Stimulated activated CD4-positive, alpha-beta T cell treated with anti-CD3 and anti-CD28 coated beads, Interleukin-15, amount 100 ng/mL, for 1 hour (primary cell): ENCODE measurements around the gene SRBD1.
A peak's percentile ranks its signal among the peaks of the same experiment; 100 is the strongest.

ENCODE experiments used
- DNase-seq, 2 donors: peaks; one replicate each; pipeline ENCODE4 v3.0.0-alpha.2; 2020; ENCODE audit warnings: low read depth in 1 of 2, low spot score in 1 of 2

The SRBD1 gene

DNA sequence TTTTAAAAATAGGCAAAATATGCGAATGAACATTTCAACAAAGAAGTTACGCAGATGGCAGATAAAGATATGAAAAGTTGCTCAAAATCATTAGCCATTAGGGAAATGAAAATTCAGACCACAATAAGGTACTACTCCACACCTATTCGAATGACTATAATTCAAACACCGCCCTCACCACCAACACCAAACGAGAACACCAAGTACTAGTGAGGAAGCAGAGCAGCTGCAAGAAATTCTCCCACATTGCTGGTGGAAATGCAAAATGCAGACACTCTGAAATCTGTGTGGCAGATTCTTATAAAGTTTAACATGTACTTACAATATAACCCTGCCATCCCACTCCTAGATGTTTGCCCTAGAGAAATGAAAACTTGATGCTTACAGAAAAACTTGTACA is 23.2 kb upstream of the SRBD1 start:
- DNase-seq, result no peak

DNA sequence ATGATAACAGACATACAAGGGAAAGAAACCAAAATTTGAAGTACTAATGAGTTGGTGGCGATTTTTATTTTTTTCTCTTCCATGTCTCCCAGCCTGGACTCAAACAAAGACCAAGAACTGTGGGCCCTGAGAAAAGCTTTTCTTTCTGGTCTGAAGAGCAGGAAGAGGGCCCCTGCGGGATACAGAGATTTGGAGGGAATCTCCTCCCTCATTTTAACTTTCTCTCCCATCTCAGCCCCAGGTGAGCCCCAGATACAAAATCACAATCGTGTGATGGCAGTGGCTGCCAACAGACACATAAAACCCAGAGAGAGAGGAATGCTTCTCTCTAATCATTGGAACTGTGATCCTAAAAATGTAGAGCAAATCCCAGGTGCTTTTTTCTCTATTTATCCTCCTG is 20.9 kb upstream of the SRBD1 start:
- DNase-seq, result no peak

DNA sequence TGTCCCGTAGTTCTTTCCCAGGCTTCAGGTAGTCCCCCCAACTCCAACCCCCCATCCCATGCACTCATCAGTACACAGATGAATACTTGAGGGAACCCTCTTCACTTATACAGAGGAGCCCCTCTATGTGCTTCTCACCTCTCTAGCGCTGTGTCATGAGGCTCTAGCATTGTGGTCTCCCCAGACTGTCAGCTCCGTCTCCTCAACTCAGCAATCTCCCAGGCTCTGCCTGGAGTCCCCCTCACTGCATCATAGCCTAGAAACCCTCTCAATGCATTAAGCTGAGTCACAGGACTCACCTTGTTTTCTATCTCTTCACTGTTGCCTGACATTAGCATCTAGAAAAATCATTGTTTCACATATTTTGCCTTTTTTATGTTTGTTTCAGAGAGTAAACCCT is 20.3 kb upstream of the SRBD1 start:
- no peak for DNase-seq

DNA sequence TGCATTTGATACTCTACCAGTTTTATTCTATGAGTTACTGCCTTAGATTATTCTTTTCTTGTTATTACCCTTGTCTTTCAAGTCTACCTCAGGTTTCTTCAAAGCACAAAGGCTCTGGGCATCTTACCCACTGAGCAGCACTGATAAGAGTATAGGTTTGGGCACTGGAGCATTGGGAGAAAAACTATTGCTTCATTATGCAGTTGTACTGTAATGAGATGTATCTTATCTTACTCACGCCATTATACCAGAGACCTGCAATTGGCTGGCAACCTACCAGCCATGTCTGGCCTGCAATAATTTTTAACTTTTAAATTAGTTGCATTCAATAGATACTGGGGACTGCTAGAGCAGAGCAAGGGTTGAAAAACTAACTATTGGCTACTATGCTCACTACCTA is 18.9 kb upstream of the SRBD1 start:
- no peak for DNase-seq

DNA sequence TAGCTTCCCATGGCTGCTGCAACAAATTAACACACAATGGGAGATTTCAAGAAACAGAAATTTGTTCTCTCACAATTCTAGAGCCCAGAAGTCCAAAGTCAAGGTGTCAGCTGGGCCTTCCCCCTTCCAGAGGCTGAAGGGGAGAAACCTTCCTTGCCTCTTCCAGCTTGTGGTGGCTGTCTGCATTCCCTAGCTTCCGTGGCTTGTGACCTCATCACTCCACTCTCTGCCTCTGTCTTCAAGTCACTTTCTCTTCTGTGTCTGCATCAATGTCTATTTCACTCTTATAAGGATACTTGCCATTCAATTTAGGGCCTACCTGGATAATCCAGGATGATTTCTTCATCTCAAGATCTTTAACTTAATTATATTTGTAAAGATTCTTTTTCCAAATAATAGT is 16.8 kb upstream of the SRBD1 start:
- no peak for DNase-seq

DNA sequence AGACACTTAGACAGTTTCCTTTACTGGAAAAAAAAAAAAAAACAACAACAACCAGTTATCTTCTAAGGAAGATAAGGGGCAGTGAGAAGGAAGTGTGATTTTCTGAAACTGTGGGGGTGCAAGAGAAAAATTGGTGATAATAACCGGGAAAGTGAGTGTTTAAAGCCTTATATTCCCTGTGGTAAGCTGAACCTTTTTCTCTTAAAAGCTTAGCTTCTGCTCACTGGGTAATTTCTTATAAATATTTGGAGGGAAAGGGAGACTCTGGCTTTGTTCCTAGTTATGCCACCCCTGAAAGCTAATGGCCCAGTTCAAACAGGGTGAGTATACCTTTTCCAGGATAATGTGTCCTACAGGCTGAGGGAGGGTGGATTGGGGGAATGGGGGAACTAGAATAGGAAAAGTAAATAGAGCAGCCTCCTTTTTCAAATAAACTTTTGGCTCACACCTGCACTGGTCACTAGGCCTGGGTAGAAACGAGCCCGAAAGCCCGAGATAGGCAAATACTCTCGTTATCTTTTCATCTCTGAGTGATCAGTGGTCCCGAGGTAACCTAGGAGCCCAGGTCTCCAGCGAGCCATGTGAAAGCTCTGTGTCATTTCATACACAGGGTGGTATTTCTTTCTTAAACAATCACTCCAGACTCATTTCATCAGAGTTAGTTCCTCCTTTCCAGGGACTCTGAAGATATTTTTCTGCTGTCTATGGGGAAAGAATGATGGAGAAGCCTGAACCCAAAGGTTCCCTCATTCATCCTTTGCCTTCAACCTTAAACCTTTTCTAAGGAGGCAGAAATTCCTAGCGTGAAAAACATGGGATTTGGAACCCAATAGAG is 15.5 kb upstream of the SRBD1 start:
- no peak for DNase-seq

DNA sequence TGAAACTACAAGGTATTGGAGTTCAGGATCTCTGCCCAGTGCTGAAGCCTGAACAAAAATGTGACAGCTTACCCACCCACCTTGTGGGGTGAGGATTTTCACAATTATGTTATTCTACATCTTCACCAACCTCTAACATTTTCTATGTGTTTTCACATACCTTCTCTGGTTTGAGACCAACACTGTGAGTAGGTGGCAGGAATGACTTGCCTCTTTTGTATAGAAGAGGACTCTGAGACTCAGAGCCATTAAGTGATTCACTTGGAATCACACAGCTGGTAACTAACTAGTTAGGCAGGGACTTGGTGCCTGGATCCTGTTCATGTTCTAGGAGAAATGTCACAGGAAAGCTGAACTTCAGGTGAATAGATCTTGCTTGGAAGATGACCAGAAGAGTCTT is 14.8 kb upstream of the SRBD1 start:
- no peak for DNase-seq

DNA sequence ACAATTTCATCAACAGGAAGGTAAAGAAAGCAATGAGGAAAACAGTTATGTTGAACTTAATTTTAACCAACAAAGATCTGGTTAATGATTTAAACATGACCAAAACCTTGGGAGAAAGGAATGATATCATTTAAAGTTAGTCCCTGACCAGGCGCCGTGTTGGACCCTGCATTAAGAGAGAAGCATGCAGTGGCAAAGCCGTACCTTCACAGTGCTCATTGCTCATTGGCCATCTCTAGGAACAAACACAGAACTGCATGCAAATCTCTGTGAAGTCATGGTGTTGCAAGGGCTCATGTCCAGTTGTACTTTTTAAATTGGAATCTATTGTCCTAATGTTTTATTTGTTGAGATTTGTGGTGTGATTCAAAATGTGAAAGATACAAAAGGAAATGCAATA is 12.0 kb upstream of the SRBD1 start:
- no peak for DNase-seq

DNA sequence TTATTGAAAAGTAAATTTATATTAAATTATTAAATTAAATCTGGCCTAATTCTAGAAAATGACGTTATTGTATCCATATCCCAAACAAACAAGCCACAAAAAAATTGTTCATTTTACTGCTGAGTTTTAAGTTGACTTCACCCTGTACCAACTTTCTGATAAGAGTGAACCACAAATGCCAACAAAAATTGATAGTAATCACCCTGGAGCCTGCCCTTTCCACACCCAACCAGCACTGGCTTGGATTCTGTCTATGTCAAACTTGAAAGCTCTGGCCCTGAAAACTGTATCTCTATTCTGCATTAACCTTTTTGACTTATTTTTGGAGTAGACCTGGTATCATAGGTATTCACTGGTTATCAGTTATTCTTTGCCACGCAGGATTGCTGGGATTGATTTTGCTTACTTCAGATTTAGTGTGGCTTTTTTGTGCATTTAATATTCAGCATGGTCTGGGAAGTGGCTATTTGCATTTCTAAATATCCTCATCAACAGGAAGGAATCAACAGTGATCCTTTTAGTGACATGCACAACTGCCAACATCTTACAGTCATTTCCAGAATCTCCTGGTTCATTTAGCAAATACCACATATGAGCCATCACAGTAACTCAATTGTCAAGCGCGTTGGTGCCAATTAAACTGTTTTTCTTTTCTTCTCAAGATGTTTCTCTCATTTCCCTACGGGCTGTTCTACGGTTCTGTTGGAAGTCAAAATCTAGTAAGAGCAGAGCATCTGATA is 11.4 kb upstream of the SRBD1 start:
- DNase-seq, result no peak

DNA sequence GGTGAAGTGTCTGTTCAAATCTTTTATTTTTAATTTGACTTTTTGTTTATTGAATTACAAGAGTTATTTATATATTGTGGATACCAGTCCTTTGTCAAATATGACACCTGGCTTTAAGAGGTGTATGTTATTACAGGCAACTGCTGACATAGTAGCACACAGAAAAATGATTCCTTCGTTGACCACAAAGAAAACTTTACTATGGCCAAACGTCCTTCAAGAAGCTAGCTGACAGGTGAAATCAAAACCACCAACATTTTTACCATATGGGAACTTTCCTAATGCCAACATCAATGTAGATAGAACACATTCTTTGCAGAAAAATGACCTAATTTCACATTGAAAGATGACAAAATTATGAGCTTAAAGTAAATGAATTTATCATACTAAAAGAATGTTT is 6.4 kb upstream of the SRBD1 start:
- DNase-seq, result no peak

DNA sequence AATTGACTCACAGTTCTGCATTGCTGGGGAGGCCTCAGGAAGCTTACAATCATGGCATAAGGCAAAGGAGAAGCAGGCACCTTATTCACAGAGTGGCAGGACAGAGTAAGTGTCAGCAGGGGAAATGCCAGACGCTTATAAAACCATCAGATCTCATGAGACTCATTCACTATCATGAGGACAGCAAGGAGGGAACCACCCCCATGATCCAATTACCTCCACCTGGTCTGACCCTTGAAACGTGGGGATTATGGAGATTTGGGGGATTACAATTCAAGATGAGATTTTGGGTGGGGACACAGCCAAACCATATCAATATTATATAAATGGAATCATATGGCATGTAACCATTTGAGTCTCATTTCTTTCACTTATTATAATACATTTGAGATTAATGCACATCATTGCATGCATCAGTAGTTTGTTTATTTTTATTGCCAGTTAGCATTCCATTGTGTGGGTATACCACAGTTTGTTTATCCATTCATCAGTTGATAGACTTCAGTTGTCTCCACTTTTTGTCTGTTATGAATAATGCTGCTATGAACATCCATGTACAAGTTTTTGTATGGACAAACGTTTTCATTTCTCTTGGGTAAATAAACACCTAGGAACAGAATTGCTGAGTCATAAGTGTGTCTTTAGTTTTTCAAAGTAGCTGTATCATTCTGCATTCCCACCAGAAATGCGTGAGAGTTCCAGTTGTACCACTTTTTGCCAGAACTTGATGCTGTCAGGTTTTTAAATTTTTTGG is 5.8 kb upstream of the SRBD1 start:
- DNase-seq, result no peak

DNA sequence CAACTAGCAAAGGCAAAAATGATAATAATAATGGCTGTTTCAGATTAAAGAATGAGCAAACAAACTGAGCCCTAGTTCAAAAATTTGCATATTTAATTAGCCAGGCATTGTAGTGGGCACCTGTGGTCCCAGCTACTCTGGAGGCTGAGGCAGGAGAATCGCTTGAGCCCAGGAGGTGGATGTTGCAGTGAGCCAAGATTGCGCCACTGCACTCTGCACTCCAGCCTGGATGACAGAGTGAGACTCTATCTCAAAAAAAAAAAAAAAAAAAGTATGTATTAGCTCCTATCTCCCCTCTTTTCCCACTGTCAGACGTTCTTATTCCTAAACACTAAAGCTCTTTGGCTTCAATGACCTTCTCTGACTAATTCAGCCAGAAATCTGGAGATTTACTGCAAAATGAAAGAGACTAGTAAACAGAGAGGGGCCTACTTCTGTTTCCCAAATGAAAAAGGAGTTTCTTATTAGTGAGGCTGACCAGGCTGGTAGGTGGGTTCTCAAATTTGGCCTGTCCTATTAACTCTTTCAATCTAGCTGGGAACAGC is 3.9 kb upstream of the SRBD1 start:
- no peak for DNase-seq

DNA sequence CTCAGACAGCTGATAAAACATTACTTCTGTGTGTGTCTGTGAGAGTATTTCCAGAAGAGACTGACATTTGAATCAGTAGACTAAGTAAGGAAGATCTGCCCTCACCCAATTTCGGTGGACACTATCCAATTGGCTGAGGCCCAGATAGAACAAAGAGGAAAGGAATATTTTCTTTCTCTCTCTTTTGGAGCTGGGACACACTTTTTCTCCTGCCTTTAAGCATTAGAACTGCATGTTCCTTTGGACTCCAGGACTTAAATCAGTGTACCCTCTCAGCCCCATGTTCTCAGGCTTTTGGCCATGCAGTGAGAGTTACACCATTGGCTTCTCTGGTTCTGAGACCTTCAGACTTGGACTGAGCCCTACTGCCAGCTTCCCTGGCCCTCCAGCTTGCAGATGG is 3.3 kb upstream of the SRBD1 start:
- no peak for DNase-seq

DNA sequence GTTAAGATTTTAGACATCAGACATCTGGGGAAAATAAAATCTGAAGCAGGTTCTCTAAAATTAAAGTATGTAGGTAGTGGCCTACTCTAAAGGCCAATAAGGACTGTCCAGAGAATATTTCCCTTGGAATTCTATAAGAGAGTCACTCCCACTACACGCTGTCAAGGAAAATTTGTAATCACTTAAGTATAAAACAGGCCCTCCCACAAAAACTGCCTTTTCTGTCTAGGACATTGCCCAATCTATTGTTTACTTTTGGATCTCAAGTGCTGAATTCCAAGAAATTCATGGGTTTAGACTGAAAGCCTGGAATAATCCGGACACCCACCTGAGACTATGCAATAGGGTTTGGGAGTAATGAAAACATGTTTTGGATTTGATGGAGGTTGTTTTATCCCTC is 1.7 kb upstream of the SRBD1 start:
- DNase-seq, result no peak

DNA sequence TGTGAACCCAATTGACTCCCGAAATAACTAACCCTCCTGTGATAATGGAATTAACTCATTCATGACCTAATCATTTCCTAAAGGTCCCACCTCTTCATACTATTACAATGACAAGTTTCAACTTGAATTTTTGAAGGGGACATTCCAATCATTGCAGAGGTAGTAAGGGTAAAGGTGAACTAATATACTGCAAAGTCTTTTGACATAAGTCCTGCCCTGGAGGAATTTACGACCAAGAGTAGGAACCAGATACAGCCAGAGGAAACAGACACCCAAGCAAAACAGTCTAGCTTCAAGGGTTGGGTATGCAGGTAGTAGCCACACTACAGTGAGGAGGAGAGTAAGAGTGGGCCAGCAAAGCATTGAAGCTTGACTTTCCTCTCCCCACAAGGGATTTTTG is 1.2 kb upstream of the SRBD1 start:
- DNase-seq, result no peak

DNA sequence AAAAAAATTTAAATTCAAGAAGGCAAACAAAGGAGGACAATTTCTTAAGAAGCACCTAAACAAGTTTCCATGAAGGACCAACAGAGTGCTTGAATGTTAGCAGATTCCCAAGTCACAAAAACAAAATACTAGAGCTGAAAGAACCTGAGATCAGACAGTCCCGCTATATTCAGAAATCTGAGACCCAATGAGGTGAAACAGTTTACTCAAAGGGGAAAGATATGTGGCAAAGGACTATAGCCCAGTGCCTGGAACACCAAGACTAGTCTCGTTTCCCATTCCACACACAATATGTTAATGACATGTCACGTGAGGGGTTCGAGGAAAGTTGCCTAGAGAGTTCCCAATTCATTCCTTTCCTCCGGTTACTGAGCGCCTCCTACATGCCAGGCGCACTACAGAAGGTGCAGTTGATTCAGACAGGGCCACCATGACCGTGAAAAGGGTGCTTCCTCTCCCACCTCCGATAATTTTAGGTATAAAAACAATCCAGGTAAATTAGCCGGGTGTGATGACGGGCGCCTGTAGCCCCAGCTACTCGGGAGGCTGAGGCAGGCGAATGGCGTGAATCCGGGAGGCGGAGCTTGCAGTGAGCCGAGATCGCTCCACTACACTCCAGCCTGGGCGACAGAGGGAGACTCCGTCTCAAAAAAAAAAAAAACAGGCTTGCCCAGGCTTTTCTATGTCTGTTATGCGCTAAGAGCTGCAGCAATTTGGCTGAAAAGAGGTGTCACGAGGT is 617 bp downstream of the SRBD1 start:
- DNase-seq, result peak; percentile 6 to 12

DNA sequence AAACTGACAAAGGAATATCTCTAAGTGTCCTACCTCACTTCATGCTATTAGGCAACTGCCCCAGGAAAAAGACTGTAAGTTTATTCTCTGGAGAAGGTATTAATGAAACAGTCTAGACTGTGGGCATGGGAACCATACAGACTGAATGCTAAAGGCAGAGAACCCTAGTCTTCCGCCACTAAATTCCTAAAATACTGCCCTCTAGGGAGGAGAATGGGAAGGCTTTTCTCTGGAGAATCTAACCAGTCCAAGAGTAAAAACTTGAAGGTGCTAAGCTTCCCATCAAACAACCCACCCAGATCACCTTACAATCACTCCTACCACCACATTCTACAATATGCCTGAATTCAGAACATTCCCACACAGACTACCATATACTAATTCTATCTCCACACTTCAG is 3.4 kb downstream of the SRBD1 start:
- DNase-seq, result no peak

DNA sequence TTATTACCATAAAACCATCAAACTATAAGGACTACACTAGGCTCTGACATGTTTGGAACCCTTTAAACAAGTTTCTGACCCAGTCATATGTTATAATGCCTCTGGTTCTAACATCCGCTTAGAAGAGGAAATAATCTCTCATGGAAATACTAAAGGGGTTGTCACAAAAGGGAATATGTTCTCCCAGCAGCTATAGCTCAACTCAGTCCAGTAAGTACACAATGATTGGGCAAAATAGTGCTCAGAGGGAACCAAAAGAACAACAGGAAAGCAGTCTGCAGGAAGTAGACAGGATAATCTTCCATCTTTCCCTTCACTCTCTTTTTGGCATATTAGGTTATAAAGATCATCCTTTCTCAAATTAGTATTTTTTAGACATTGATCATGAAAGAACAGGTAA is 4.3 kb downstream of the SRBD1 start:
- no peak for DNase-seq

DNA sequence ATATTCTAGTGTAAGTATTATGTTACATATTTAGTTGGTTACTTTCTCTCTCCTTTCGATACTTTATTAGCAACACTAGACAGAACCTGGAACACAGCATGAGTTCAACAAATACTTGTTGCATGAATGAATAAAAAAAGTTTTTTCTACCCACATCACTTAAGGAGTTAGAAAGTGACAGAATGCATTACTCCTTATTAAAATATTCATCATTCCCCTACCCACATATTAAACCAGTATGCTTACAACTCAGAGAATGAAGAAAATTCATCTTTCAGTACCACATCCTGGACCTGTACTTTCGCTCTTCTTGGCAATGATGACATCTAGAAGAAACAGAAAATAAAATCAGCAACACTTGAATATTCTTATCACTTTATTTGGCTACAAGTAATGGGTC is 6.0 kb downstream of the SRBD1 start:
- no peak for DNase-seq

DNA sequence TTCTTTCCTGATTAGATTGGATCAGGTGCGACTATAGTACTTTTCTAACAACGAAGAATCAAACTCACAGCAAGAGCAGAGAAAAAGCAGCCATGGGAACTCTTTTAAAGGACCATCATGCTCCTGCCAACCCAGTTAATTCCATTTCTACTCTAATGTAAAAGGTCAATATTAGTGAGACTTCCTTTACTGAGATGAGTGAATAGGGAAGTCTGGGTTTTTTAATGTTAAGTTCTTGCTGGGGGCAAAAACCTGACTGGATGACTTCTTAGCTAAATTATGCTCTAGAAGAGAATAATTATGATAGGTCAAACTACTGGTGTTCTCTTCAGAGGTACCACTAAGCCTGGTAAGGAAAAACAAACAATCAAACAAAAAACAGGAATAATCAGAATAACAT is 8.4 kb downstream of the SRBD1 start:
- no peak for DNase-seq

DNA sequence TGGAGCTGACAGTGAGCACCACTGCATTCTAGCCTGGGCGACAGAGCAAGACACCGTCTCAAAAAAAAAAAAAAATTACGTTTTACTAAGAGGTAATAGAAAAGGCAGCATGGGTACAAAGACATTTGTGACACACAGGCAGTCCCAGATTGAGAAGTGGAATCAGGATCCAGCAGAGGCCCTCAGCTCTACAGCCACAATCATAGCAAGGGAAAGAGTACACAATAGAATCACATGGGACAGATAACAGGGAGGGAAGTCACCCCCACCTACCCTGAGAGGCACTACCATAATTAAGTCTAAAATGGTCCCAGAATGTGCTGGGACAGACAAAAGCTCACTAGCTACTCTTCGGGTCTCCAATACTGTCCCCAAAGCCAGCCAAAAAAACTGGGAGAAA is 12.5 kb downstream of the SRBD1 start:
- no peak for DNase-seq
